SK-N-SH (cell line): ENCODE data around the gene CD2AP. TPM values are rescaled to one million over a fixed set of nuclear protein-coding genes. Genes with fewer than 3 reads are reported as not detected.

Experiments used
- CTCF ChIA-PET: fragments of 300-600, 350-600 bp; formaldehyde crosslinking; extraction: SDS; loops from one replicate; lab custom pipeline; 2021; lab: Yijun Ruan, JAX
- POLR2A ChIA-PET: fragments of 350-600 bp; sonication (Branson Sonifier 250); formaldehyde crosslinking; extraction: SDS; loops from one replicate; lab custom pipeline; 2020; ENCODE audit warnings: antibody characterized with exemption, inconsistent platforms; lab: Yijun Ruan, JAX
- DNase-seq: peaks from one replicate; pipeline ENCODE4 v3.0.0; 2012
- H2AFZ ChIP-seq: fragments of 200-600 bp; sonication (generic); 2 replicates; pipeline ENCODE4 v1.8.1; 2016; ENCODE audit warnings: antibody characterized with exemption, mild to moderate bottlenecking, low read depth
- H3F3A ChIP-seq: fragments of 200-600 bp; sonication (generic); replicated peaks from 2 replicates; pipeline ENCODE3; 2016; ENCODE audit warnings: antibody characterized with exemption, mild to moderate bottlenecking; ENCODE audit not compliant: insufficient read depth
- H3K27ac ChIP-seq, 2 experiments: fragments of 200-500 bp in 1 of 2; fragments of 200-600 bp in 1 of 2; sonication (Bioruptor generic) in 1 of 2; sonication (generic), shearing (Covaris generic) in 1 of 2; 2 replicates each; pipeline versions ENCODE4 v1.5.1 to v1.6.1; 2014 to 2016; ENCODE audit warnings: low read depth in 2 of 2, inconsistent platforms in 1 of 2, low read length in 1 of 2, mild to moderate bottlenecking in 1 of 2, mixed read lengths in 1 of 2
- H3K27me3 ChIP-seq: fragments of 200-600 bp; sonication (generic), shearing (Covaris generic); 2 replicates; pipeline ENCODE4 v1.6.1; 2016; ENCODE audit warnings: mixed run types; ENCODE audit not compliant: insufficient read depth
- H3K36me3 ChIP-seq, 2 experiments: fragments of 200-500 bp in 1 of 2; fragments of 200-600 bp in 1 of 2; sonication (Bioruptor generic) in 1 of 2; sonication (generic) in 1 of 2; replicated peaks in 1 of 2; 2 replicates each; pipeline versions ENCODE3 to v1.5.1; 2014 to 2016; ENCODE audit warnings: low read length in 1 of 2, mild to moderate bottlenecking in 1 of 2; ENCODE audit not compliant: insufficient read depth in 2 of 2, control insufficient read depth in 1 of 2
- H3K4me1 ChIP-seq, 2 experiments: fragments of 200-500 bp in 1 of 2; fragments of 200-600 bp in 1 of 2; sonication (Bioruptor generic) in 1 of 2; sonication (generic), shearing (Covaris generic) in 1 of 2; 2 replicates each; pipeline versions ENCODE4 v1.5.1 to v1.6.1; 2014 to 2016; ENCODE audit warnings: low read depth in 1 of 2, low read length in 1 of 2, mixed run types in 1 of 2; ENCODE audit not compliant: insufficient read depth in 2 of 2, control insufficient read depth in 1 of 2
- H3K4me2 ChIP-seq: fragments of 200-600 bp; sonication (generic), shearing (Covaris generic); 2 replicates; pipeline ENCODE4 v1.6.1; 2017; ENCODE audit warnings: mixed run types
- H3K4me3 ChIP-seq, 2 experiments: fragments of 200-500 bp in 1 of 2; fragments of 200-600 bp in 1 of 2; sonication (Bioruptor generic) in 1 of 2; sonication (generic), shearing (Covaris generic) in 1 of 2; 2 replicates each; pipeline versions ENCODE4 v1.5.1 to v1.8.1; 2014 to 2016; ENCODE audit warnings: low read depth in 2 of 2, inconsistent platforms in 1 of 2, low read length in 1 of 2, mild to moderate bottlenecking in 1 of 2, mixed read lengths in 1 of 2, moderate library complexity in 1 of 2
- H3K79me2 ChIP-seq: fragments of 200-600 bp; sonication (generic); 2 replicates; pipeline ENCODE4 v1.8.1; 2017; ENCODE audit warnings: mild to moderate bottlenecking; ENCODE audit not compliant: insufficient read depth
- H3K9ac ChIP-seq: fragments of 200-600 bp; sonication (generic); 2 replicates; pipeline ENCODE4 v1.6.1; 2017; ENCODE audit warnings: mixed run types
- H3K9me2 ChIP-seq: fragments of 200-600 bp; sonication (generic); 2 replicates; pipeline ENCODE4 v1.6.1; 2017; ENCODE audit warnings: mixed run types
- H3K9me3 ChIP-seq: fragments of 200-600 bp; sonication (generic); 2 replicates; pipeline ENCODE4 v1.6.1; 2017; ENCODE audit warnings: mixed run types, mild to moderate bottlenecking, moderate library complexity
- H4K20me1 ChIP-seq: fragments of 200-600 bp; sonication (generic); 2 replicates; pipeline ENCODE4 v1.6.1; 2017; ENCODE audit warnings: mild to moderate bottlenecking, mixed run types; ENCODE audit not compliant: insufficient read depth
- YY1 ChIP-seq: IDR thresholded peaks from 2 replicates; pipeline ENCODE4 v1.4.0; 2012; ENCODE audit warnings: low read depth, mild to moderate bottlenecking
- WGBS: methylation state at CpG from one replicate; pipeline ENCODE4 v1.1.6; 2017; ENCODE audit warnings: low lambda C conversion rate; 5-methylcytosine and 5-hydroxymethylcytosine counted together
- polyA plus RNA-seq, 3 experiments: library from polyadenylated mRNA; depleted of rRNA; stranded (reverse); fragments of >200 nt; gene quantifications; 2 replicates each; pipeline ENCODE4 v1.2.3, GENCODE V29; 2012
- small RNA-seq, 7 experiments: library from RNA; depleted of rRNA; stranded (forward); fragments of <200 nt; gene quantifications; one replicate each; pipeline ENCODE3, GENCODE V24; 2012
- TF ChIP-seq, protein P1 (sequence below): fragments of 150-350 bp; IDR thresholded peaks from 2 replicates; pipeline ENCODE4 v1.6.1; 2017; ENCODE audit warnings: antibody characterized with exemption, low read length, low read depth, borderline replicate concordance

Gene CD2AP
- polyA plus RNA-seq, 1 of the 3 experiments (the other 2 are of a cell fraction) = 1.6 TPM

GRCh38 chr6:47674673-47675072 is 197.1 kb downstream of the CD2AP start:
- DNase-seq = no peak
- Histone ChIP-seq H3K9ac (no peak overlapping the region), H4K20me1 (no peaks in the 10 kb centered on the region), H2AFZ (no peak overlapping the region), H3F3A (no peaks in the 10 kb centered on the region), H3K4me2 (no peak overlapping the region), H3K4me1 (no peaks in the 10 kb centered on the region), H3K27ac (no peak overlapping the region), H3K36me3 (no peaks in the 10 kb centered on the region), H3K9me2 (no peaks in the 10 kb centered on the region), H3K27me3 (peaks cover 37% of the 10 kb centered on the region), H3K79me2 (no peaks in the 10 kb centered on the region), H3K9me3 (no peaks in the 10 kb centered on the region), H3K4me3 (no peak overlapping the region)
- no peak for TF ChIP-seq YY1
- TF ChIP-seq, protein P1, sequence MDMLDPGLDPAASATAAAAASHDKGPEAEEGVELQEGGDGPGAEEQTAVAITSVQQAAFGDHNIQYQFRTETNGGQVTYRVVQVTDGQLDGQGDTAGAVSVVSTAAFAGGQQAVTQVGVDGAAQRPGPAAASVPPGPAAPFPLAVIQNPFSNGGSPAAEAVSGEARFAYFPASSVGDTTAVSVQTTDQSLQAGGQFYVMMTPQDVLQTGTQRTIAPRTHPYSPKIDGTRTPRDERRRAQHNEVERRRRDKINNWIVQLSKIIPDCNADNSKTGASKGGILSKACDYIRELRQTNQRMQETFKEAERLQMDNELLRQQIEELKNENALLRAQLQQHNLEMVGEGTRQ = no peak
- POLR2A ChIA-PET = no interaction called here
- 2% methylated on average over 3 of the region's 3 CpGs for WGBS
- CTCF ChIA-PET = no interaction called here

Small RNA genes within 50 kb of the gene (small RNA-seq; reads per million reads assigned to genes)
- 0 reads per million in 7 experiments for gene RF00019

Other genes with a start within 250 kb of the CD2AP start
- gene TNFRSF21, start 167.9 kb upstream of the CD2AP start, polyA plus RNA-seq (2012; rRNA removed) = 5.8 and 9.2 TPM in 2 replicates
- not detected in 2 replicates for gene ADGRF4, start 220.8 kb downstream of the CD2AP start, polyA plus RNA-seq (2012; rRNA removed)